Measurements from ENCODE around the gene CLK3. TPM values are rescaled to one million over a fixed set of nuclear protein-coding genes. Genes with fewer than 3 reads are reported as not detected.

Gene CLK3
- polyA plus RNA-seq, 2 of the 4 experiments (the other 2 are of a cell fraction), result 35.7 to 48.2 TPM

DNA sequence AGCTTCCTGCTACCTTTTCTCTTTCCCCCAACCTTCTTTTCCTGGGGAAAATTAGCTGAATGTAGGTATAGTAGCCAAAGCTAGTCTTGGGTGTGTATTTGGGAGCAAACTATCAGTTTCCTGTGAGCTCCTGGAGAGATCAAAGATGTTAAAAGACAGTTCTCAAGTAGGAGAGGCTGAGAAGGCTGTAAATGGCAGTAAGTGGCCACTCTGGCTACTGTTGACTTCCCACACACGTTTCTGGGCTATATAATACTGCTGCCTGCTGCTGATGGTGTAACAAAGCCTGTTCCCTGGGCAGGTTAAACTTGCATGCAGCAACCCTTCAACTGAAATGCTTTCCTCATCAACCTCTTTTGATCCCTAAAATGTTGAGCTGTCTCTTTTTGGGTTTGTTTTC is 47.0 kb upstream of the CLK3 start (continued):
- TF ChIP-seq CEBPB (IDR thresholded peaks at IDR 0.05), result no peak
- no peak for TF ChIP-seq MAFK (IDR thresholded peaks at IDR 0.05; ENCODE audit: partially characterized antibody)
- no peak for TF ChIP-seq BHLHE40 (IDR thresholded peaks at IDR 0.05; ENCODE audit: low read depth, low read length)
- TF ChIP-seq JUNB (IDR thresholded peaks at IDR 0.05), result no peak
- no peak for TF ChIP-seq SREBF2 (IDR thresholded peaks at IDR 0.05)

DNA sequence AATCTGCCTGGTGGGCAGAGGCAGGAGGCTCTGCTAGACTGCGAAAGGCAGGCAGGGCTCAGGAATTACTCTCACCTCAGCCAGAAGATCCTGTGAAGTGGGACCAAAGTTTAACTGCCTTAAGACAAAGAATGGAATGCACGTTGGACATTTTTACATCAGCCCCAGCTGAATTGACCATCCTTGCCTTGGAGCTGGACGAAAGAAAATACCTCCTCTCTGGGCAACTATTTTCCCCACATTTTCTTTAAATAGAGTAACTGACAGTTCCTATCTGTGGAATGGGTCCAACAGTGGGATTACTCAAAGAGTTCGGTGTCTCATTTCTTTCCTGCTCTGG is 45.9 kb upstream of the CLK3 start:
- Histone ChIP-seq H3K9me3 (no peaks in the 10 kb centered on the region), H3K27ac (no peak overlapping the region), H3K4me3 (no peak overlapping the region), H3K4me1 (no peaks in the 10 kb centered on the region), H3K4me2 (no peak overlapping the region)
- no peak for DNase-seq (ENCODE audit: low read depth in 1 of 2, low spot score in 1 of 2)
- ChIA-PET CTCF (no interaction called here), POLR2A (no interaction called here)
- no peak for FAIRE-seq
- ATAC-seq, result no peak
- WGBS (ENCODE audit: missing lambda C conversion rate), result 79% methylated on average over 4 of the region's 4 CpGs
- no peak for TF ChIP-seq FOXS1 (CRISPR knock-in tag; IDR thresholded peaks at IDR 0.05)
- no peak for TF ChIP-seq JUNB (IDR thresholded peaks at IDR 0.05)
- TF ChIP-seq, protein P1, sequence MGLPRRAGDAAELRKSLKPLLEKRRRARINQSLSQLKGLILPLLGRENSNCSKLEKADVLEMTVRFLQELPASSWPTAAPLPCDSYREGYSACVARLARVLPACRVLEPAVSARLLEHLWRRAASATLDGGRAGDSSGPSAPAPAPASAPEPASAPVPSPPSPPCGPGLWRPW (IDR thresholded peaks at IDR 0.05), result no peak
- TF ChIP-seq RFX5 (IDR thresholded peaks at IDR 0.05), result no peak
- TF ChIP-seq FOSL2 (IDR thresholded peaks at IDR 0.05), result no peak
- TF ChIP-seq FOSL2 (CRISPR knock-in tag; IDR thresholded peaks at IDR 0.05), result no peak
- TF ChIP-seq HOXB5 (CRISPR knock-in tag; IDR thresholded peaks at IDR 0.05), result no peak
- no peak for TF ChIP-seq POLR2A (IDR thresholded peaks at IDR 0.05; ENCODE audit: low read length)

DNA sequence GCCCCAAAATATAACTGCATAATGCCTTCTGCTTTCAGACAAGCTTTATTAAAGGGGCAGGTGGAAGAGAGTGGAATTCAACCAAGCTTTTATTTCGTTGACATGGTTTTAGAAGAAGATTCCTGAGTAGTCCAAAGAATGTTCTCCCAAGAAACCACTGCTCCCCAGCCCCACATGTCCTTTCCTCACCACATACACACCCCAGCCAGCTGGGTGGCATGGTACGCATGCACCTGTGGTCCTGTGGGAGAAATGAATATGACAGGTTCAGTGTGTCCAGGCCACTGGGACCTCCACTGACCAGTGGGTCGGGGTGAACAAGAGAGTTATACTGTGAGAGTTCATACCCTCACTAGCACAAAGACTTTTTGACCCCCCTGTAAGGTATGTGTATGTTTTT is 44.4 kb upstream of the CLK3 start:
- WGBS (ENCODE audit: missing lambda C conversion rate), result 78% methylated on average over 3 of the region's 3 CpGs
- ChIA-PET POLR2A (no interaction called here), CTCF (interaction anchor here (0.8 kb wide), 1 partner anchor 93 kb away, joined by 3 read pairs; no protein-coding TSS in a partner anchor)
- no peak for TF ChIP-seq MYC (IDR thresholded peaks at IDR 0.05; ENCODE audit: borderline replicate concordance, low read length)
- no peak for TF ChIP-seq GATA3 (IDR thresholded peaks at IDR 0.05; ENCODE audit: borderline replicate concordance)
- TF ChIP-seq, protein P2, sequence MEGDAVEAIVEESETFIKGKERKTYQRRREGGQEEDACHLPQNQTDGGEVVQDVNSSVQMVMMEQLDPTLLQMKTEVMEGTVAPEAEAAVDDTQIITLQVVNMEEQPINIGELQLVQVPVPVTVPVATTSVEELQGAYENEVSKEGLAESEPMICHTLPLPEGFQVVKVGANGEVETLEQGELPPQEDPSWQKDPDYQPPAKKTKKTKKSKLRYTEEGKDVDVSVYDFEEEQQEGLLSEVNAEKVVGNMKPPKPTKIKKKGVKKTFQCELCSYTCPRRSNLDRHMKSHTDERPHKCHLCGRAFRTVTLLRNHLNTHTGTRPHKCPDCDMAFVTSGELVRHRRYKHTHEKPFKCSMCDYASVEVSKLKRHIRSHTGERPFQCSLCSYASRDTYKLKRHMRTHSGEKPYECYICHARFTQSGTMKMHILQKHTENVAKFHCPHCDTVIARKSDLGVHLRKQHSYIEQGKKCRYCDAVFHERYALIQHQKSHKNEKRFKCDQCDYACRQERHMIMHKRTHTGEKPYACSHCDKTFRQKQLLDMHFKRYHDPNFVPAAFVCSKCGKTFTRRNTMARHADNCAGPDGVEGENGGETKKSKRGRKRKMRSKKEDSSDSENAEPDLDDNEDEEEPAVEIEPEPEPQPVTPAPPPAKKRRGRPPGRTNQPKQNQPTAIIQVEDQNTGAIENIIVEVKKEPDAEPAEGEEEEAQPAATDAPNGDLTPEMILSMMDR (IDR thresholded peaks at IDR 0.05), result no peak
- TF ChIP-seq JUNB (IDR thresholded peaks at IDR 0.05), result no peak
- no peak for TF ChIP-seq EP300 (IDR thresholded peaks at IDR 0.05)
- TF ChIP-seq SMC3 (IDR thresholded peaks at IDR 0.05), result no peak
- TF ChIP-seq MAZ (IDR thresholded peaks at IDR 0.05; ENCODE audit: borderline replicate concordance, low read depth, low read length), result no peak
- Histone ChIP-seq H3K4me1 (no peaks in the 10 kb centered on the region), H3K4me3 (no peak overlapping the region), H3K27ac (no peak overlapping the region), H3K4me2 (no peak overlapping the region), H3K9me3 (no peaks in the 10 kb centered on the region)
- ATAC-seq (no peak), FAIRE-seq (no peak), DNase-seq (ENCODE audit: low read depth in 1 of 2, low spot score in 1 of 2) (no peak)

DNA sequence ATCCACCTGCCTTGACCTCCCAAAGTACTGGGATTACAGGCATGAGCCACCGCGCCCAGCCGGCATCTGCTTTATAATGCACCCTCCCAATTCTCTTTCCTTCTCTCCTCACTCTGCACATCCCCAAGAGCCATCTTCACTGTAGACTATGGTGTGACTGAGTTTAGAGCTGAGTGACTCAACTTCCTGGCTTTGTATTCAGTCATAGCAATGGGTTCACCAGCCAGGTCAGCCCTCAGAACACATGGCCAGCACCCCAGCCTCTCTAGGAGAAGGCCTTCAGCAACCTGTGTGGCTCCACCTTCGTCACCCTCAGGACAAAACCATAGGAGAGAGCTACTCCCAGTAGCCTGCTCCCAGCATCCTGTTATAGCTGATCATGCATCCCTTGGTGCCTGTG is 41.6 kb upstream of the CLK3 start:
- TF ChIP-seq RNF2 (IDR thresholded peaks at IDR 0.05; ENCODE audit: borderline replicate concordance, low read depth) (no peak), HDAC2 (IDR thresholded peaks at IDR 0.05) (no peak), NR3C1 (IDR thresholded peaks at IDR 0.05) (no peak), MYC (IDR thresholded peaks at IDR 0.05; ENCODE audit: borderline replicate concordance, low read length) (no peak), MAFK (IDR thresholded peaks at IDR 0.05; ENCODE audit: partially characterized antibody) (no peak), KDM5A (IDR thresholded peaks at IDR 0.05) (no peak), GATA3 (IDR thresholded peaks at IDR 0.05; ENCODE audit: borderline replicate concordance) (no peak), CBX8 (IDR thresholded peaks at IDR 0.05) (no peak), SREBF2 (IDR thresholded peaks at IDR 0.05) (no peak), HOXA7 (CRISPR knock-in tag; IDR thresholded peaks at IDR 0.05) (no peak)
- TF ChIP-seq, protein P3, sequence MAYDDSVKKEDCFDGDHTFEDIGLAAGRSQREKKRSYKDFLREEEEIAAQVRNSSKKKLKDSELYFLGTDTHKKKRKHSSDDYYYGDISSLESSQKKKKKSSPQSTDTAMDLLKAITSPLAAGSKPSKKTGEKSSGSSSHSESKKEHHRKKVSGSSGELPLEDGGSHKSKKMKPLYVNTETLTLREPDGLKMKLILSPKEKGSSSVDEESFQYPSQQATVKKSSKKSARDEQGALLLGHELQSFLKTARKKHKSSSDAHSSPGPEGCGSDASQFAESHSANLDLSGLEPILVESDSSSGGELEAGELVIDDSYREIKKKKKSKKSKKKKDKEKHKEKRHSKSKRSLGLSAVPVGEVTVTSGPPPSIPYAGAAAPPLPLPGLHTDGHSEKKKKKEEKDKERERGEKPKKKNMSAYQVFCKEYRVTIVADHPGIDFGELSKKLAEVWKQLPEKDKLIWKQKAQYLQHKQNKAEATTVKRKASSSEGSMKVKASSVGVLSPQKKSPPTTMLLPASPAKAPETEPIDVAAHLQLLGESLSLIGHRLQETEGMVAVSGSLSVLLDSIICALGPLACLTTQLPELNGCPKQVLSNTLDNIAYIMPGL (CRISPR knock-in tag; IDR thresholded peaks at IDR 0.05; ENCODE audit: borderline replicate concordance), result no peak
- TF ChIP-seq, protein P4, sequence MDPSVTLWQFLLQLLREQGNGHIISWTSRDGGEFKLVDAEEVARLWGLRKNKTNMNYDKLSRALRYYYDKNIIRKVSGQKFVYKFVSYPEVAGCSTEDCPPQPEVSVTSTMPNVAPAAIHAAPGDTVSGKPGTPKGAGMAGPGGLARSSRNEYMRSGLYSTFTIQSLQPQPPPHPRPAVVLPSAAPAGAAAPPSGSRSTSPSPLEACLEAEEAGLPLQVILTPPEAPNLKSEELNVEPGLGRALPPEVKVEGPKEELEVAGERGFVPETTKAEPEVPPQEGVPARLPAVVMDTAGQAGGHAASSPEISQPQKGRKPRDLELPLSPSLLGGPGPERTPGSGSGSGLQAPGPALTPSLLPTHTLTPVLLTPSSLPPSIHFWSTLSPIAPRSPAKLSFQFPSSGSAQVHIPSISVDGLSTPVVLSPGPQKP (IDR thresholded peaks at IDR 0.05; ENCODE audit: low read depth, low read length), result no peak
- TF ChIP-seq, protein P5, sequence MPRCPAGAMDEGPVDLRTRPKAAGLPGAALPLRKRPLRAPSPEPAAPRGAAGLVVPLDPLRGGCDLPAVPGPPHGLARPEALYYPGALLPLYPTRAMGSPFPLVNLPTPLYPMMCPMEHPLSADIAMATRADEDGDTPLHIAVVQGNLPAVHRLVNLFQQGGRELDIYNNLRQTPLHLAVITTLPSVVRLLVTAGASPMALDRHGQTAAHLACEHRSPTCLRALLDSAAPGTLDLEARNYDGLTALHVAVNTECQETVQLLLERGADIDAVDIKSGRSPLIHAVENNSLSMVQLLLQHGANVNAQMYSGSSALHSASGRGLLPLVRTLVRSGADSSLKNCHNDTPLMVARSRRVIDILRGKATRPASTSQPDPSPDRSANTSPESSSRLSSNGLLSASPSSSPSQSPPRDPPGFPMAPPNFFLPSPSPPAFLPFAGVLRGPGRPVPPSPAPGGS (IDR thresholded peaks at IDR 0.05), result no peak
- Histone ChIP-seq H3K27ac (no peak overlapping the region), H3K4me3 (no peak overlapping the region), H3K4me2 (no peak overlapping the region), H3K9me3 (no peaks in the 10 kb centered on the region), H3K4me1 (no peaks in the 10 kb centered on the region)
- ChIA-PET CTCF (no interaction called here), POLR2A (no interaction called here)
- ATAC-seq (no peak), FAIRE-seq (no peak), DNase-seq (ENCODE audit: low read depth in 1 of 2, low spot score in 1 of 2) (no peak)
- WGBS (ENCODE audit: missing lambda C conversion rate), result 95% methylated on average over 4 of the region's 4 CpGs
